SK-N-SH treated with all-trans-retinoic acid at 6 μM for 48 hours (cell line): Measurements from ENCODE around the gene NUBPL.

Source experiments
- CREB5 ChIP-seq: fragments of 250-450 bp; sonication (Bioruptor Pico); IDR thresholded peaks from 2 replicates; pipeline ENCODE4 v1.5.1; 2020; ENCODE audit warnings: low read depth, mild to moderate bottlenecking, moderate library complexity
- ZNF70 ChIP-seq: fragments of 450-650 bp; formaldehyde crosslinking; IDR thresholded peaks from 2 replicates; pipeline ENCODE4 v1.5.0; 2020; ENCODE audit warnings: mild to moderate bottlenecking, moderate library complexity

DNA sequence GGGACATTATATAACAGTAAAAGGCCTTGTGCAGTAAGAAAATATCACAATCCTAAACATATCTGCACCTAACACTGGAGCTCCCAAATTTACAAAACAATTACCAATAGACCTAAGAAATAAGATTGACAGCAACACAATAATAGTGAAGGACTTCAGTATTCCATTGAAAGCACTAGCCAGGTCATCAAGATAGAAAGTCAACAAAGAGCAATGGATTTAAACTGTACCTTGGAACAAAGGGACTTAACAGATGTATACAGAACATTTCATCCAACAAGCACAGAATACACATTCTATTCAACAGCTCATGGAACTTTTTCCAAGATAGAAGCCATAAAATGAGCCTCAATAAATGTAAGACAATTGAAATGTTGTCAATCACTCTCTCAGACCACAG lies 306.4 kb downstream of the NUBPL start:
- TF ChIP-seq ZNF70 (CRISPR knock-in tag) (no peak), CREB5 (no peak)
